ENCODE measurements around the gene RBMS3. TPM values are rescaled to one million over a fixed set of nuclear protein-coding genes. Genes with fewer than 3 reads are reported as not detected.
A peak's percentile ranks its signal among the peaks of the same experiment; 100 is the strongest.

Gene RBMS3
- total and polyA plus RNA-seq, 4 donors: 4.8 to 117 (median 29.4) TPM

DNA sequence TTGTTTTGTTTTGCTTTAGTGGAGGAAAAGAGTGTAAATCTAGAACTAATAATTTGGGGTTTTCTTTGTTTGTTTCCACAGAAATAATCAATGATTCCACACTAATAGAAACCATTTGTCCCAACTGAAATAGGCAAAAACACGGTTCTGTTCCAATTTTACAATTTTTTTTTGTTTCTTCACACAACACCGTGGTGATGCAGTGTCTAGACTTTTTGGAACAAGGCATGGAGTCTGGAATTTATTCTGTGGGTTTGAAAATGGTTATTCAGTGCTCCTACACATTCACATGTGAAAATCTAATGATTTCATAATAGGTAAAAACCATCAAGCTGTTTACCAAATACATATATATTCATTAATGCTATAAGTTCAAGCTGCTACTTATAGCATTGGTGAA, 696.5 kb downstream of the RBMS3 start:
- Histone ChIP-seq H3K9me3 (ENCODE audit: control insufficient read depth in 4 of 4, insufficient read depth in 3 of 4, low read length in 3 of 4) (no peaks in the 10 kb centered on the region), H3K4me1 (ENCODE audit: control insufficient read depth in 5 of 5, insufficient read depth in 5 of 5, low read length in 5 of 5) (no peaks in the 10 kb centered on the region), H3K27ac (ENCODE audit: low read depth in 1 of 2, low read length in 1 of 2) (no peak overlapping the region), H3K9ac (ENCODE audit: insufficient read depth in 1 of 2, low read length in 2 of 2) (no peak overlapping the region), H3K36me3 (ENCODE audit: control insufficient read depth in 4 of 4, insufficient read depth in 4 of 4, low read length in 4 of 4) (peaks cover 0 to 6% (median 0%) of the 10 kb centered on the region in 4 donors), H3K4me3 (no peak overlapping the region), H3K27me3 (ENCODE audit: control insufficient read depth in 3 of 3, insufficient read depth in 3 of 3, low read length in 2 of 3) (no peaks in the 10 kb centered on the region)
- 59 to 67% methylated on average over 2 of the region's 2 CpGs for WGBS, 2 donors
- DNase-seq: no peak
- TF ChIP-seq, protein P1, sequence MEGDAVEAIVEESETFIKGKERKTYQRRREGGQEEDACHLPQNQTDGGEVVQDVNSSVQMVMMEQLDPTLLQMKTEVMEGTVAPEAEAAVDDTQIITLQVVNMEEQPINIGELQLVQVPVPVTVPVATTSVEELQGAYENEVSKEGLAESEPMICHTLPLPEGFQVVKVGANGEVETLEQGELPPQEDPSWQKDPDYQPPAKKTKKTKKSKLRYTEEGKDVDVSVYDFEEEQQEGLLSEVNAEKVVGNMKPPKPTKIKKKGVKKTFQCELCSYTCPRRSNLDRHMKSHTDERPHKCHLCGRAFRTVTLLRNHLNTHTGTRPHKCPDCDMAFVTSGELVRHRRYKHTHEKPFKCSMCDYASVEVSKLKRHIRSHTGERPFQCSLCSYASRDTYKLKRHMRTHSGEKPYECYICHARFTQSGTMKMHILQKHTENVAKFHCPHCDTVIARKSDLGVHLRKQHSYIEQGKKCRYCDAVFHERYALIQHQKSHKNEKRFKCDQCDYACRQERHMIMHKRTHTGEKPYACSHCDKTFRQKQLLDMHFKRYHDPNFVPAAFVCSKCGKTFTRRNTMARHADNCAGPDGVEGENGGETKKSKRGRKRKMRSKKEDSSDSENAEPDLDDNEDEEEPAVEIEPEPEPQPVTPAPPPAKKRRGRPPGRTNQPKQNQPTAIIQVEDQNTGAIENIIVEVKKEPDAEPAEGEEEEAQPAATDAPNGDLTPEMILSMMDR (IDR thresholded peaks at IDR 0.05; ENCODE audit: control extremely low read depth, extremely low read depth): no peak
- no peak for ATAC-seq (ENCODE audit: insufficient read depth, low FRiP score)

DNA sequence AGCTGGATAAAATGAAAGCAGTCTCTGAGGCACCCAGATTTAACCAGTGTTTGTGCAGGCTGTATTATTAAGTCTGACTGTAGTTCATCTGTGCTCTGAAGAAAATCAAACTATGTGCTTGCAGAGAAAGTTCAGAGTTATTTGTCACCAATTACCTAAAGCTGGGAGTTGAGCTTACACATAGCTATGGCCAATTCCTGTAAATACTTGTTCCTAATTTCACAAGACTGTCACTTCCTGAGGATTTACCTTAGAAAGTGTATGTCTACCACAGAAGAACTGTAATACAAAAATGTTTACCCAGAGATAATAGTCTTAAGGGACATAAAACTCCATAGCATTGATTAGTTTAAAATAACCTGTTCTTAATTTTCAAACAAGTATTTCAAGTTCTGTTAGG, 697.2 kb downstream of the RBMS3 start:
- H3K9ac ChIP-seq (ENCODE audit: insufficient read depth in 1 of 2, low read length in 2 of 2): no peak overlapping the region
- H3K27me3 ChIP-seq (ENCODE audit: control insufficient read depth in 3 of 3, insufficient read depth in 3 of 3, low read length in 2 of 3): no peaks in the 10 kb centered on the region
- H3K36me3 ChIP-seq (ENCODE audit: control insufficient read depth in 4 of 4, insufficient read depth in 4 of 4, low read length in 4 of 4): peaks cover 0 to 6% (median 0%) of the 10 kb centered on the region in 4 donors
- H3K27ac ChIP-seq (ENCODE audit: low read depth in 1 of 2, low read length in 1 of 2): no peak overlapping the region
- H3K4me1 ChIP-seq (ENCODE audit: control insufficient read depth in 5 of 5, insufficient read depth in 5 of 5, low read length in 5 of 5): no peaks in the 10 kb centered on the region
- TF ChIP-seq, protein P1 (IDR thresholded peaks at IDR 0.05; ENCODE audit: control extremely low read depth, extremely low read depth): no peak
- no peak overlapping the region for H3K4me3 ChIP-seq
- H3K9me3 ChIP-seq (ENCODE audit: control insufficient read depth in 4 of 4, insufficient read depth in 3 of 4, low read length in 3 of 4): no peaks in the 10 kb centered on the region
- DNase-seq (no peak), ATAC-seq (ENCODE audit: insufficient read depth, low FRiP score) (no peak)

DNA sequence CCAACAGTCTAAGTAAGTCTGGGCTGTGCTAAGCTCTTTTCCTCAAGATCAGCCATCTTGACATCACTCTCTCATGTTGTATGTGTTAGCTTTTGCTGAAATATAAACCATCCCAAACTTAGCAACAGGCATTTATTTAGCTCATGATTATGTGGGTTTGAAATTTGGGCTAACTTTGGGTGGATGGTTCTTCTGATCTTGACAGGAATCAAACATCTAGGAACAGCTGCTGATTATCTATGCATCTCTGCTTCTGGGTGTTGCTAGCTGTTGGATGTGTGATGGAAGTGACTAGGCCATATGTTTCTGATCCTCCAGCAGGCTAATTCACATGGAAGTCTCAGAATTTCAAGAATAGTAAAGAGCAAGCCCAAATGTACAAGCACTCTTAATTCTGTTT, 710.3 kb downstream of the RBMS3 start:
- TF ChIP-seq, protein P1 (IDR thresholded peaks at IDR 0.05; ENCODE audit: control extremely low read depth, extremely low read depth): no peak
- no peaks in the 10 kb centered on the region for H3K9me3 ChIP-seq (ENCODE audit: control insufficient read depth in 4 of 4, insufficient read depth in 3 of 4, low read length in 3 of 4)
- peaks cover 0 to 3% (median 2%) of the 10 kb centered on the region in 4 donors for H3K36me3 ChIP-seq (ENCODE audit: control insufficient read depth in 4 of 4, insufficient read depth in 4 of 4, low read length in 4 of 4)
- no peak overlapping the region for H3K9ac ChIP-seq (ENCODE audit: insufficient read depth in 1 of 2, low read length in 2 of 2)
- peaks cover 0 to 5% (median 0%) of the 10 kb centered on the region in 5 donors for H3K4me1 ChIP-seq (ENCODE audit: control insufficient read depth in 5 of 5, insufficient read depth in 5 of 5, low read length in 5 of 5)
- no peak overlapping the region for H3K4me3 ChIP-seq
- H3K27ac ChIP-seq (ENCODE audit: low read depth in 1 of 2, low read length in 1 of 2): no peak overlapping the region
- ATAC-seq (ENCODE audit: insufficient read depth, low FRiP score) (no peak), DNase-seq (peak in 2 of 3 donors; percentile 53 to 73)
- H3K27me3 ChIP-seq (ENCODE audit: control insufficient read depth in 3 of 3, insufficient read depth in 3 of 3, low read length in 2 of 3): no peaks in the 10 kb centered on the region

DNA sequence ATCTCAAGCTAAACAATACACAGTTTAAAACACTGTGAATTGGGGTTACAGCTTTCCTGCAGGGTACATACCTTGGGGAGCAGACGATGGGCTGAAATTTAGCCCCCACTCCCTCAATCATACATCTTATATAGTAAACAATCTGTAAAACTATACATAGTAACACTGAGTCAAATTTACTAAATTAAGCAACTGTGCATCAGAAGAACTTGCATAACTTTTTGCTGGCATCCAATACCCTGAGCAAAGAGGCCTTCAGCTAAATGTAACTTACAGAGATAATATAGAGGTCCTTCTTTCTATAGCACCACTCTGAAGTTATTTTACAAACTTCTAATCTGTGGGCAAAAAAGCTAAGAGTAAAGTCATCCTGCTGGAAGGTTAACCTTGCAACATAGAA, 721.9 kb downstream of the RBMS3 start:
- no peaks in the 10 kb centered on the region for H3K9me3 ChIP-seq (ENCODE audit: control insufficient read depth in 4 of 4, insufficient read depth in 3 of 4, low read length in 3 of 4)
- H3K9ac ChIP-seq (ENCODE audit: insufficient read depth in 1 of 2, low read length in 2 of 2): no peak overlapping the region
- H3K36me3 ChIP-seq (ENCODE audit: control insufficient read depth in 4 of 4, insufficient read depth in 4 of 4, low read length in 4 of 4): peaks cover 0 to 3% (median 0%) of the 10 kb centered on the region in 4 donors
- WGBS, 2 donors: 69 to 75% methylated on average over 1 of the region's 1 CpG
- no peak overlapping the region for H3K27ac ChIP-seq (ENCODE audit: low read depth in 1 of 2, low read length in 1 of 2)
- TF ChIP-seq, protein P1 (IDR thresholded peaks at IDR 0.05; ENCODE audit: control extremely low read depth, extremely low read depth): no peak
- no peak overlapping the region for H3K4me3 ChIP-seq
- DNase-seq: peak in 1 of 3 donors; percentile 59
- no peak for ATAC-seq (ENCODE audit: insufficient read depth, low FRiP score)
- H3K27me3 ChIP-seq (ENCODE audit: control insufficient read depth in 3 of 3, insufficient read depth in 3 of 3, low read length in 2 of 3): no peaks in the 10 kb centered on the region
- H3K4me1 ChIP-seq (ENCODE audit: control insufficient read depth in 5 of 5, insufficient read depth in 5 of 5, low read length in 5 of 5): peaks cover 0 to 4% (median 0%) of the 10 kb centered on the region in 5 donors

Measured in lung (tissue), 12 donors.